HG03280 (cell line): ENCODE measurements around the gene IFT88.

ENCODE experiments used
- ATAC-seq: cut with Tn5 transposase; IDR thresholded peaks from one replicate; pipeline ENCODE4 v1.9.1; 2021; ENCODE audit warnings: mild to moderate bottlenecking, moderate library complexity; ENCODE audit not compliant: unreplicated experiment

The IFT88 gene

GRCh38 chr13:20684041-20684440 lies 117.1 kb downstream of the IFT88 start:
- no peak for ATAC-seq

- ATAC-seq = no peak
Observed at GRCh38 chr13:20684546-20684945, 117.6 kb downstream of the IFT88 start.

GRCh38 chr13:20685092-20685491 lies 118.1 kb downstream of the IFT88 start:
- ATAC-seq = no peak

GRCh38 chr13:20686167-20686566 lies 119.2 kb downstream of the IFT88 start:
- no peak for ATAC-seq

GRCh38 chr13:20686863-20687579 lies 120.1 kb downstream of the IFT88 start:
- no peak for ATAC-seq

- ATAC-seq = no peak
Observed at GRCh38 chr13:20689291-20689690, 122.3 kb downstream of the IFT88 start.

- no peak for ATAC-seq
Observed at GRCh38 chr13:20691616-20692015, 124.7 kb downstream of the IFT88 start.

- ATAC-seq = no peak
Observed at GRCh38 chr13:20696073-20696472, 129.1 kb downstream of the IFT88 start.

GRCh38 chr13:20699715-20700114 lies 132.8 kb downstream of the IFT88 start:
- no peak for ATAC-seq

- no peak for ATAC-seq
Observed at GRCh38 chr13:20700288-20700687, 133.3 kb downstream of the IFT88 start.

GRCh38 chr13:20701461-20701860 lies 134.5 kb downstream of the IFT88 start:
- ATAC-seq = no peak

- ATAC-seq = no peak
Observed at GRCh38 chr13:20702530-20702914, 135.6 kb downstream of the IFT88 start.

- ATAC-seq = peak; percentile 34
Observed at GRCh38 chr13:20702915-20703779, 136.2 kb downstream of the IFT88 start, which contains the start of gene IL17D. Gene IL17D, plus strand, starts transcription at chr13:20703699. Its CDS starts 303 bp downstream, at chr13:20704002.

GRCh38 chr13:20703780-20704458 lies 137.0 kb downstream of the IFT88 start:
- ATAC-seq = peak; percentile 92

GRCh38 chr13:20704459-20705069 lies 137.6 kb downstream of the IFT88 start:
- no peak for ATAC-seq

GRCh38 chr13:20706661-20707060 lies 139.7 kb downstream of the IFT88 start:
- no peak for ATAC-seq

GRCh38 chr13:20708216-20708615 lies 141.3 kb downstream of the IFT88 start:
- no peak for ATAC-seq

GRCh38 chr13:20709369-20709768 lies 142.4 kb downstream of the IFT88 start:
- no peak for ATAC-seq

- no peak for ATAC-seq
Observed at GRCh38 chr13:20709782-20710181, 142.8 kb downstream of the IFT88 start.

GRCh38 chr13:20711301-20712044 lies 144.5 kb downstream of the IFT88 start:
- ATAC-seq = no peak
